IMR-90 (cell line): Measurements from ENCODE around the gene XIRP1. TPM values are rescaled to one million over a fixed set of nuclear protein-coding genes. Genes with fewer than 3 reads are reported as not detected.

ENCODE experiments used
- ATAC-seq: fragments of 200-7000 bp; cut with Tn5 transposase; 2 replicates; pipeline ENCODE4 v1.9.1; 2020; ENCODE audit warnings: low read depth, mild to moderate bottlenecking, moderate library complexity
- BruUV-seq: library from RNA; stranded (reverse); fragments of 400-500 nt; replicated peaks from 2 replicates; lab custom pipeline; 2021; lab: Mats Ljungman, UMichigan
- CTCF ChIA-PET: fragments of 300-600 bp; formaldehyde crosslinking; extraction: SDS; loops from one replicate; lab custom pipeline; 2021; ENCODE audit warnings: antibody characterized with exemption; lab: Yijun Ruan, JAX
- POLR2A ChIA-PET: fragments of 300-600 bp; sonication (Branson Sonifier 250); formaldehyde crosslinking; loops from one replicate; lab custom pipeline; 2022; ENCODE audit warnings: antibody characterized with exemption; ENCODE audit not compliant: unreplicated experiment; lab: Charles Lee
- DNase-seq: peaks from one replicate; pipeline ENCODE4 v3.0.0; 2013
- H2AFZ ChIP-seq: replicated peaks from 2 replicates; pipeline ENCODE3; 2013; ENCODE audit warnings: low read length, mild to moderate bottlenecking; ENCODE audit not compliant: poor library complexity
- H2AK5ac ChIP-seq: 2 replicates; pipeline ENCODE4 v1.6.1; 2013; ENCODE audit warnings: low read depth, low read length, inconsistent platforms
- H2AK9ac ChIP-seq: replicated peaks from 2 replicates; pipeline ENCODE3; 2013; ENCODE audit warnings: mild to moderate bottlenecking, low read depth, low read length, moderate library complexity; ENCODE audit not compliant: poor library complexity
- H2BK120ac ChIP-seq: 2 replicates; pipeline ENCODE4 v1.6.1; 2013; ENCODE audit warnings: low read depth, low read length, inconsistent platforms
- H2BK15ac ChIP-seq: 3 replicates; pipeline ENCODE4 v1.6.1; 2013; ENCODE audit warnings: low read depth, low read length, inconsistent platforms
- H2BK20ac ChIP-seq: 2 replicates; pipeline ENCODE4 v1.6.1; 2013; ENCODE audit warnings: low read depth, mild to moderate bottlenecking, inconsistent platforms, low read length, moderate library complexity
- H2BK5ac ChIP-seq: 2 replicates; pipeline ENCODE4 v1.6.1; 2013; ENCODE audit warnings: mild to moderate bottlenecking, low read depth, low read length, inconsistent platforms; ENCODE audit not compliant: poor library complexity, severe bottlenecking
- H3K14ac ChIP-seq: replicated peaks from 2 replicates; pipeline ENCODE4 v1.6.1; 2013; ENCODE audit warnings: low read depth, low read length, inconsistent platforms
- H3K18ac ChIP-seq: 2 replicates; pipeline ENCODE4 v1.6.1; 2013; ENCODE audit warnings: low read depth, low read length, control low read depth
- H3K23ac ChIP-seq: 2 replicates; pipeline ENCODE4 v1.6.1; 2013; ENCODE audit warnings: low read depth, low read length, inconsistent platforms
- H3K27ac ChIP-seq: 2 replicates; pipeline ENCODE4 v1.5.1; 2013; ENCODE audit warnings: mild to moderate bottlenecking, control low read depth, low read length; ENCODE audit not compliant: insufficient read depth
- H3K27me3 ChIP-seq: 2 replicates; pipeline ENCODE4 v1.6.1; 2013; ENCODE audit warnings: low read length; ENCODE audit not compliant: control insufficient read depth, insufficient read depth
- H3K36me3 ChIP-seq: 2 replicates; pipeline ENCODE4 v1.6.1; 2013; ENCODE audit warnings: low read length, mixed read lengths; ENCODE audit not compliant: control insufficient read depth, insufficient read depth
- H3K4ac ChIP-seq: 2 replicates; pipeline ENCODE4 v1.6.1; 2013; ENCODE audit warnings: low read depth, low read length, inconsistent platforms
- H3K4me1 ChIP-seq: 2 replicates; pipeline ENCODE4 v1.6.1; 2013; ENCODE audit warnings: low read length, mixed read lengths; ENCODE audit not compliant: control insufficient read depth, insufficient read depth
- H3K4me2 ChIP-seq: 2 replicates; pipeline ENCODE4 v1.6.1; 2013; ENCODE audit warnings: low read depth, mild to moderate bottlenecking, control low read depth, low read length, moderate library complexity
- H3K4me3 ChIP-seq: 2 replicates; pipeline ENCODE4 v1.5.1; 2013; ENCODE audit warnings: low read depth, mild to moderate bottlenecking, control low read depth, low read length, moderate library complexity; ENCODE audit not compliant: insufficient read depth
- H3K56ac ChIP-seq: 2 replicates; pipeline ENCODE4 v1.6.1; 2013; ENCODE audit warnings: low read length, inconsistent platforms; ENCODE audit not compliant: insufficient read depth; ENCODE audit errors: extremely low read depth
- H3K79me1 ChIP-seq, 2 experiments: 2 replicates each; pipeline ENCODE4 v1.6.1; 2013; ENCODE audit warnings: low read length in 2 of 2, inconsistent platforms in 1 of 2, low read depth in 1 of 2
- H3K9ac ChIP-seq: 2 replicates; pipeline ENCODE4 v1.6.1; 2013; ENCODE audit warnings: low read depth, low read length, control low read depth
- H3K9me1 ChIP-seq: 2 replicates; pipeline ENCODE4 v1.6.1; 2013; ENCODE audit warnings: low read length, inconsistent platforms; ENCODE audit not compliant: insufficient read depth
- H3K9me3 ChIP-seq: 2 replicates; pipeline ENCODE4 v1.6.1; 2013; ENCODE audit warnings: low read length; ENCODE audit not compliant: control insufficient read depth, insufficient read depth
- H4K20me1 ChIP-seq: 2 replicates; pipeline ENCODE4 v1.6.1; 2013; ENCODE audit warnings: low read length, inconsistent platforms; ENCODE audit not compliant: insufficient read depth
- H4K5ac ChIP-seq: 2 replicates; pipeline ENCODE4 v1.6.1; 2013; ENCODE audit warnings: mild to moderate bottlenecking, low read depth, low read length, control low read depth
- H4K8ac ChIP-seq, 2 experiments: 2 replicates each; pipeline ENCODE4 v1.6.1; 2013; ENCODE audit warnings: low read depth in 2 of 2, low read length in 2 of 2, control low read depth in 1 of 2, inconsistent platforms in 1 of 2
- H4K91ac ChIP-seq: 2 replicates; pipeline ENCODE4 v1.6.1; 2013; ENCODE audit warnings: low read depth, low read length, inconsistent platforms; ENCODE audit not compliant: insufficient read depth
- CEBPB ChIP-seq: IDR thresholded peaks from 2 replicates; pipeline ENCODE4 v1.6.1; 2012; ENCODE audit warnings: low read depth, low read length, improper control_type of control experiment
- MAFK ChIP-seq: IDR thresholded peaks from 2 replicates; pipeline ENCODE4 v1.6.1; 2012; ENCODE audit warnings: low read depth, low read length, improper control_type of control experiment
- POLR2A ChIP-seq: IDR thresholded peaks from 2 replicates; pipeline ENCODE4 v1.6.1; 2012; ENCODE audit warnings: mild to moderate bottlenecking, low read depth, low read length
- WGBS, 2 experiments: methylation state at CpG; one replicate each; pipeline versions ENCODE4 v1.1.5 to v1.1.7; 2013; ENCODE audit warnings: missing lambda C conversion rate in 2 of 2; ENCODE audit not compliant: insufficient read length in 1 of 2; ENCODE audit errors: extremely low coverage in 2 of 2; 5-methylcytosine and 5-hydroxymethylcytosine counted together
- dilution Hi-C: fragments of 300-500 bp; cut with HindIII; formaldehyde crosslinking; loops from one replicate; pipeline ENCODE4 v1.14.3; 2018; ENCODE audit warnings: low sequenced_read_pairs; ENCODE audit not compliant: unreplicated experiment
- in situ Hi-C: fragments of 300-500 bp; cut with MboI; formaldehyde crosslinking; loops from 3 replicates; pipeline ENCODE4 v1.14.3; 2019; ENCODE audit warnings: low sequenced_read_pairs, inconsistent platforms, mixed read lengths
- intact Hi-C: fragments of 100-400 bp; cut with micrococcal nuclease; formaldehyde crosslinking; loops from 2 replicates; pipeline ENCODE4 v1.10.0; 2022
- polyA plus RNA-seq, 3 experiments: library from polyadenylated mRNA; depleted of rRNA; stranded (reverse); fragments of >200 nt; gene quantifications; 2 replicates each; pipeline ENCODE4 v1.2.3, GENCODE V29; 2012; ENCODE audit warnings: low replicate concordance in 1 of 3
- total RNA-seq: library from RNA; depleted of rRNA; stranded (reverse); fragments of >200 nt; gene quantifications from 2 replicates; pipeline ENCODE4 v1.2.3, GENCODE V29; 2012
- TF ChIP-seq, protein P1 (sequence below): conservative IDR thresholded peaks from 2 replicates; pipeline ENCODE4 v1.5.1; 2012; ENCODE audit warnings: mild to moderate bottlenecking, low read depth, low read length, improper control_type of control experiment
- TF ChIP-seq, protein P2 (sequence below): fragments of 150-350 bp; IDR thresholded peaks from 2 replicates; pipeline ENCODE4 v1.6.1; 2017; ENCODE audit warnings: mild to moderate bottlenecking, antibody characterized with exemption, low read length, low read depth
- TF ChIP-seq, protein P3 (sequence below): fragments of 150-350 bp; IDR thresholded peaks from 2 replicates; pipeline ENCODE4 v1.6.1; 2016; ENCODE audit warnings: low read depth, mild to moderate bottlenecking, low read length, moderate library complexity, borderline replicate concordance

The XIRP1 gene
- total and polyA plus RNA-seq, 2 of the 4 experiments (the other 2 are of a cell fraction), result under 0.01 to 0.07 TPM

DNA sequence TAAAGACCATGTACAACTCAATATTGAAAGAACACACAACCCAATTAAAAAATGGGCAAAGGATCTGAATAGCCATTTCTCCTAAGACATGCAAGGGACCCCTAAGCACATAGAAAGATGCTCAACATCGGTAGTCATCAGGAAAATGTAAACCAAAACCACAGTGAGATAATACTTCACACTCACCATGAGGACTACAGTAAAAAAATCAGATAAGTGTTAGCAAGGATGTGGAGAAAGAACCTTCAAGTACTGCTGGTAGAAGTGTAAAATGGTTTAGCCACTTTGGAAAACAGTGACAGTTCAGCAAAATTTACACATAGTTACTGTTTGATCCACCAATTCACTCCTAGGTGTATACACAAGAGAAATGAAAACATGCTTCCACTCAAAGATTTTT lies 30.1 kb upstream of the XIRP1 start:
- no peak overlapping the region for H3K23ac ChIP-seq
- H2BK5ac ChIP-seq, result no peak overlapping the region
- no peaks in the 10 kb centered on the region for H3K9me3 ChIP-seq
- H3K9me1 ChIP-seq, result no peaks in the 10 kb centered on the region
- no TSS peak for BruUV-seq
- DNase-seq (no peak), ATAC-seq (no peak)
- no peak overlapping the region for H2AK9ac ChIP-seq
- no peak overlapping the region for H3K56ac ChIP-seq
- no peak overlapping the region for H4K8ac ChIP-seq
- no CpG with 5 or more reads among the region's 1 CpG for WGBS, 2 experiments
- no peak overlapping the region for H3K18ac ChIP-seq
- no peaks in the 10 kb centered on the region for H3K79me1 ChIP-seq
- no peak overlapping the region for H3K4ac ChIP-seq
- H3K4me1 ChIP-seq, result no peaks in the 10 kb centered on the region
- H2BK15ac ChIP-seq, result no peak overlapping the region
- H2BK120ac ChIP-seq, result no peak overlapping the region
- ChIA-PET POLR2A (no interaction called here), CTCF (no interaction called here)
- no peak overlapping the region for H4K91ac ChIP-seq
- in situ Hi-C loops (no loop called here), intact Hi-C loops (no loop called here), dilution Hi-C loops (no loop called here)
- peaks cover 20% of the 10 kb centered on the region for H3K27me3 ChIP-seq
- no peak overlapping the region for H3K27ac ChIP-seq
- no peak overlapping the region for H2BK20ac ChIP-seq
- no peak overlapping the region for H2AK5ac ChIP-seq
- no peak overlapping the region for H4K5ac ChIP-seq
- no peak overlapping the region for H3K4me2 ChIP-seq
- no peaks in the 10 kb centered on the region for H4K20me1 ChIP-seq
- no peak overlapping the region for H3K4me3 ChIP-seq
- TF ChIP-seq, protein P1, sequence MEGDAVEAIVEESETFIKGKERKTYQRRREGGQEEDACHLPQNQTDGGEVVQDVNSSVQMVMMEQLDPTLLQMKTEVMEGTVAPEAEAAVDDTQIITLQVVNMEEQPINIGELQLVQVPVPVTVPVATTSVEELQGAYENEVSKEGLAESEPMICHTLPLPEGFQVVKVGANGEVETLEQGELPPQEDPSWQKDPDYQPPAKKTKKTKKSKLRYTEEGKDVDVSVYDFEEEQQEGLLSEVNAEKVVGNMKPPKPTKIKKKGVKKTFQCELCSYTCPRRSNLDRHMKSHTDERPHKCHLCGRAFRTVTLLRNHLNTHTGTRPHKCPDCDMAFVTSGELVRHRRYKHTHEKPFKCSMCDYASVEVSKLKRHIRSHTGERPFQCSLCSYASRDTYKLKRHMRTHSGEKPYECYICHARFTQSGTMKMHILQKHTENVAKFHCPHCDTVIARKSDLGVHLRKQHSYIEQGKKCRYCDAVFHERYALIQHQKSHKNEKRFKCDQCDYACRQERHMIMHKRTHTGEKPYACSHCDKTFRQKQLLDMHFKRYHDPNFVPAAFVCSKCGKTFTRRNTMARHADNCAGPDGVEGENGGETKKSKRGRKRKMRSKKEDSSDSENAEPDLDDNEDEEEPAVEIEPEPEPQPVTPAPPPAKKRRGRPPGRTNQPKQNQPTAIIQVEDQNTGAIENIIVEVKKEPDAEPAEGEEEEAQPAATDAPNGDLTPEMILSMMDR, result no peak
- TF ChIP-seq, protein P2, sequence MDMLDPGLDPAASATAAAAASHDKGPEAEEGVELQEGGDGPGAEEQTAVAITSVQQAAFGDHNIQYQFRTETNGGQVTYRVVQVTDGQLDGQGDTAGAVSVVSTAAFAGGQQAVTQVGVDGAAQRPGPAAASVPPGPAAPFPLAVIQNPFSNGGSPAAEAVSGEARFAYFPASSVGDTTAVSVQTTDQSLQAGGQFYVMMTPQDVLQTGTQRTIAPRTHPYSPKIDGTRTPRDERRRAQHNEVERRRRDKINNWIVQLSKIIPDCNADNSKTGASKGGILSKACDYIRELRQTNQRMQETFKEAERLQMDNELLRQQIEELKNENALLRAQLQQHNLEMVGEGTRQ, result no peak
- TF ChIP-seq MAFK, result no peak
- TF ChIP-seq, protein P3, sequence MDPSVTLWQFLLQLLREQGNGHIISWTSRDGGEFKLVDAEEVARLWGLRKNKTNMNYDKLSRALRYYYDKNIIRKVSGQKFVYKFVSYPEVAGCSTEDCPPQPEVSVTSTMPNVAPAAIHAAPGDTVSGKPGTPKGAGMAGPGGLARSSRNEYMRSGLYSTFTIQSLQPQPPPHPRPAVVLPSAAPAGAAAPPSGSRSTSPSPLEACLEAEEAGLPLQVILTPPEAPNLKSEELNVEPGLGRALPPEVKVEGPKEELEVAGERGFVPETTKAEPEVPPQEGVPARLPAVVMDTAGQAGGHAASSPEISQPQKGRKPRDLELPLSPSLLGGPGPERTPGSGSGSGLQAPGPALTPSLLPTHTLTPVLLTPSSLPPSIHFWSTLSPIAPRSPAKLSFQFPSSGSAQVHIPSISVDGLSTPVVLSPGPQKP, result no peak
- TF ChIP-seq CEBPB, result no peak
- TF ChIP-seq POLR2A, result no peak
- no peak overlapping the region for H3K9ac ChIP-seq
- no peaks in the 10 kb centered on the region for H3K36me3 ChIP-seq
- H3K14ac ChIP-seq, result no peak overlapping the region
- no peak overlapping the region for H2AFZ ChIP-seq
